Vagina (tissue), 2 donors: Measurements from ENCODE around the gene TEAD4.

Experiments used
- POLR2A ChIP-seq, 2 donors: fragments of 450-650 bp; IDR thresholded peaks; one replicate each; pipeline ENCODE4 v1.6.1; 2017; ENCODE audit warnings: antibody characterized with exemption in 2 of 2, mild to moderate bottlenecking in 2 of 2, moderate library complexity in 2 of 2
- POLR2AphosphoS5 ChIP-seq, 2 donors: sonication (generic); formaldehyde crosslinking; IDR thresholded peaks; one replicate each; pipeline ENCODE4 v1.9.0; 2017; ENCODE audit warnings: antibody characterized with exemption in 2 of 2, mild to moderate bottlenecking in 2 of 2, low read depth in 1 of 2; ENCODE audit not compliant: insufficient read depth in 1 of 2
- TF ChIP-seq, protein P1 (sequence below), 3 experiments: fragments of 450-650 bp in 2 of 3; fragments of 200-600 bp in 1 of 3; sonication (generic) in 1 of 3; IDR thresholded peaks; one replicate each; pipeline ENCODE4 v1.5.1; 2017 to 2019; ENCODE audit warnings: antibody characterized with exemption in 3 of 3, mild to moderate bottlenecking in 2 of 3, moderate library complexity in 2 of 3

DNA sequence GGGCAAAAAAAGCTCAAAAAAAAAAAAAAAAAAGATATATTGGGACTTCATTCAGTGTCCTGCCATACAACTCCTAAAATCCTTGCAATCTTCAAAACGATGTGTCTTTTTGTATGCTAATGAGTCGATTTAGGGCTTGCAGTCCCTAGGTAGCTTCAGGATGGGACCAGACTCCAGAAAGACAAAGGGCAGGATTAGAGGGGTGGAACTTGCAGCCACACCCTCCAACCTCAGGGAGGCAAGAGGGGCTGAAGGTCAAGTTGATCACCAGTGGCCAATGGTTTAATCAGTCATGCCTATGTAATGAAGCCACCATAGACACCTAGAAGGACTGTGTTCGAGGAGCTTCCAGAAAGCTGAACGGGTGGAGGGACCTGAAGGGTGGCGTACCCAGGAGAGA, 29.3 kb downstream of the TEAD4 start:
- TF ChIP-seq, protein P1, sequence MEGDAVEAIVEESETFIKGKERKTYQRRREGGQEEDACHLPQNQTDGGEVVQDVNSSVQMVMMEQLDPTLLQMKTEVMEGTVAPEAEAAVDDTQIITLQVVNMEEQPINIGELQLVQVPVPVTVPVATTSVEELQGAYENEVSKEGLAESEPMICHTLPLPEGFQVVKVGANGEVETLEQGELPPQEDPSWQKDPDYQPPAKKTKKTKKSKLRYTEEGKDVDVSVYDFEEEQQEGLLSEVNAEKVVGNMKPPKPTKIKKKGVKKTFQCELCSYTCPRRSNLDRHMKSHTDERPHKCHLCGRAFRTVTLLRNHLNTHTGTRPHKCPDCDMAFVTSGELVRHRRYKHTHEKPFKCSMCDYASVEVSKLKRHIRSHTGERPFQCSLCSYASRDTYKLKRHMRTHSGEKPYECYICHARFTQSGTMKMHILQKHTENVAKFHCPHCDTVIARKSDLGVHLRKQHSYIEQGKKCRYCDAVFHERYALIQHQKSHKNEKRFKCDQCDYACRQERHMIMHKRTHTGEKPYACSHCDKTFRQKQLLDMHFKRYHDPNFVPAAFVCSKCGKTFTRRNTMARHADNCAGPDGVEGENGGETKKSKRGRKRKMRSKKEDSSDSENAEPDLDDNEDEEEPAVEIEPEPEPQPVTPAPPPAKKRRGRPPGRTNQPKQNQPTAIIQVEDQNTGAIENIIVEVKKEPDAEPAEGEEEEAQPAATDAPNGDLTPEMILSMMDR (IDR thresholded peaks at IDR 0.05) = no peak
- TF ChIP-seq POLR2A (IDR thresholded peaks at IDR 0.05) (no peak), POLR2AphosphoS5 (IDR thresholded peaks at IDR 0.05; ENCODE audit: insufficient read depth in 1 of 2, low read depth in 1 of 2) (no peak)
